Gastrocnemius medialis (tissue), 4 donors: ENCODE measurements around the gene UBASH3B. TPM values are rescaled to one million over a fixed set of nuclear protein-coding genes. Genes with fewer than 3 reads are reported as not detected.

ENCODE experiments used
- ATAC-seq, 2 donors: fragments of 150-250 bp; one replicate each; pipeline ENCODE4 v1.9.1; 2016
- DNase-seq, 2 donors: peaks; one replicate each; pipeline ENCODE4 v3.0.0-alpha.2; 2019
- H3K27ac ChIP-seq, 4 donors: fragments of 200-600 bp; sonication (generic); 1 replicate in 1 of 4; 2 replicates in 3 of 4; pipeline ENCODE4 v1.5.1; 2016 to 2018; ENCODE audit warnings: mild to moderate bottlenecking in 2 of 4, moderate library complexity in 1 of 4
- H3K27me3 ChIP-seq, 3 donors: fragments of 200-600 bp; sonication (generic) in 2 of 3; 1 replicate in 1 of 3; 2 replicates in 2 of 3; pipeline versions ENCODE4 v1.5.1 to v1.6.0; 2016 to 2019; ENCODE audit warnings: mild to moderate bottlenecking in 1 of 3, moderate library complexity in 1 of 3
- H3K36me3 ChIP-seq, 2 donors: fragments of 200-600 bp; sonication (generic) in 1 of 2; one replicate each; pipeline ENCODE4 v1.5.1; 2017 to 2018
- H3K4me1 ChIP-seq, 2 donors: fragments of 200-600 bp; sonication (generic) in 1 of 2; one replicate each; pipeline ENCODE4 v1.5.1; 2016 to 2017; ENCODE audit warnings: mild to moderate bottlenecking in 2 of 2
- H3K4me3 ChIP-seq, 4 donors: fragments of 200-600 bp; sonication (generic) in 3 of 4; 1 replicate in 1 of 4; 2 replicates in 3 of 4; pipeline ENCODE4 v1.5.1; 2016 to 2019; ENCODE audit warnings: mild to moderate bottlenecking in 2 of 4
- H3K9me3 ChIP-seq, 3 donors: fragments of 200-600 bp; sonication (generic) in 2 of 3; 1 replicate in 1 of 3; 2 replicates in 2 of 3; pipeline ENCODE4 v1.5.1; 2016 to 2019
- CTCF ChIP-seq, 5 experiments: fragments of 450-650 bp in 3 of 5; fragments of 200-600 bp in 2 of 5; sonication (generic) in 2 of 5; IDR thresholded peaks in 4 of 5; conservative IDR thresholded peaks in 1 of 5; 1 replicate in 4 of 5; 2 replicates in 1 of 5; pipeline ENCODE4 v1.5.1; 2016 to 2019; ENCODE audit warnings: antibody characterized with exemption in 5 of 5, mild to moderate bottlenecking in 3 of 5, moderate library complexity in 3 of 5
- POLR2A ChIP-seq, 2 donors: fragments of 450-650 bp; IDR thresholded peaks; one replicate each; pipeline ENCODE4 v1.6.1; 2017; ENCODE audit warnings: antibody characterized with exemption in 2 of 2, mild to moderate bottlenecking in 2 of 2, moderate library complexity in 2 of 2
- in situ Hi-C, 4 donors: fragments of 200-750 bp; cut with MboI; loops; one replicate each; pipeline versions ENCODE4 v1.15.0 to v1.8.0; 2017; ENCODE audit warnings: low sequenced_read_pairs in 4 of 4
- intact Hi-C: fragments of 100-400 bp; cut with DNase I; formaldehyde crosslinking; loops from one replicate; pipeline ENCODE4 v1.15.1; 2023; ENCODE audit warnings: low total_unique reads
- total RNA-seq, 4 donors: library from RNA; depleted of rRNA; stranded (reverse); fragments of >200 nt; gene quantifications; one replicate each; pipeline versions ENCODE4 v1.1.0 to v1.2.3, GENCODE V29; 2016

UBASH3B gene
- total RNA-seq, 4 donors from 2014 or later: 0.32 to 2.9 (median 0.87) TPM

GRCh38 chr11:122778148-122778547, 122.6 kb downstream of the UBASH3B start:
- no peak overlapping the region for H3K27ac ChIP-seq
- TF ChIP-seq POLR2A (IDR thresholded peaks at IDR 0.05) (no peak), CTCF (IDR thresholded peaks at IDR 0.05 in 4 of 5, conservative IDR thresholded peaks at IDR 0.05 in 1 of 5) (no peak)
- H3K36me3 ChIP-seq: no peaks in the 10 kb centered on the region
- H3K9me3 ChIP-seq: no peaks in the 10 kb centered on the region
- DNase-seq (no peak), ATAC-seq (no peak)
- H3K4me1 ChIP-seq: no peaks in the 10 kb centered on the region
- intact Hi-C loops: no loop called here
- in situ Hi-C loops: loop anchor here in 2 of 4 donors (5.0 to 10.0 kb wide), 2 partner anchors 143 to 146 kb away; no protein-coding TSS in a partner anchor
- H3K27me3 ChIP-seq: peaks cover 0 to 3% (median 0%) of the 10 kb centered on the region in 3 donors
- H3K4me3 ChIP-seq: no peak overlapping the region

GRCh38 chr11:122779047-122779629, 123.6 kb downstream of the UBASH3B start:
- intact Hi-C loops (no loop called here), in situ Hi-C loops (loop anchor here in 2 of 4 donors (5.0 to 10.0 kb wide), 2 partner anchors 144 to 147 kb away; no protein-coding TSS in a partner anchor)
- Histone ChIP-seq H3K4me3 (no peak overlapping the region), H3K4me1 (peaks cover 0 to 2% of the 10 kb centered on the region in 2 donors), H3K27ac (no peak overlapping the region), H3K27me3 (peaks cover 0 to 2% (median 0%) of the 10 kb centered on the region in 3 donors), H3K36me3 (no peaks in the 10 kb centered on the region), H3K9me3 (no peaks in the 10 kb centered on the region)
- no peak for ATAC-seq
- no peak for DNase-seq
- TF ChIP-seq CTCF (IDR thresholded peaks at IDR 0.05 in 4 of 5, conservative IDR thresholded peaks at IDR 0.05 in 1 of 5) (no peak), POLR2A (IDR thresholded peaks at IDR 0.05) (no peak)

- Histone ChIP-seq H3K36me3 (no peaks in the 10 kb centered on the region), H3K27ac (no peak overlapping the region), H3K4me3 (no peak overlapping the region), H3K27me3 (no peaks in the 10 kb centered on the region), H3K9me3 (no peaks in the 10 kb centered on the region), H3K4me1 (peaks cover 8 to 15% of the 10 kb centered on the region in 2 donors)
- in situ Hi-C loops: loop anchor here in 1 of 4 donors (10.0 kb wide), 1 partner anchor 146 kb away; no protein-coding TSS in a partner anchor
- TF ChIP-seq CTCF (IDR thresholded peaks at IDR 0.05 in 4 of 5, conservative IDR thresholded peaks at IDR 0.05 in 1 of 5) (no peak), POLR2A (IDR thresholded peaks at IDR 0.05) (no peak)
- intact Hi-C loops: no loop called here
- DNase-seq: no peak
- no peak for ATAC-seq
Measured at GRCh38 chr11:122780296-122780949, 124.9 kb downstream of the UBASH3B start.

GRCh38 chr11:122781378-122782195, 126.1 kb downstream of the UBASH3B start:
- no peaks in the 10 kb centered on the region for H3K9me3 ChIP-seq
- in situ Hi-C loops (loop anchor here in 1 of 4 donors (10.0 kb wide), 1 partner anchor 147 kb away; no protein-coding TSS in a partner anchor), intact Hi-C loops (loop anchor here (1.0 kb wide), 3 partner anchors 148 to 201 kb away; no protein-coding TSS in a partner anchor)
- H3K36me3 ChIP-seq: no peaks in the 10 kb centered on the region
- peak; percentile 75 to 76 for DNase-seq
- H3K4me1 ChIP-seq: peaks cover 11 to 15% of the 10 kb centered on the region in 2 donors
- no peak overlapping the region for H3K4me3 ChIP-seq
- TF ChIP-seq POLR2A (IDR thresholded peaks at IDR 0.05) (no peak), CTCF (IDR thresholded peaks at IDR 0.05 in 4 of 5, conservative IDR thresholded peaks at IDR 0.05 in 1 of 5) (peak; percentile 65 to 88 (median 82))
- H3K27ac ChIP-seq: no peak overlapping the region
- peak; percentile 77 to 86 for ATAC-seq
- no peaks in the 10 kb centered on the region for H3K27me3 ChIP-seq
